ENCODE data around the gene HIPK3.

- TF ChIP-seq CTCF (optimal IDR thresholded peaks at IDR 0.05 in 1 of 3, IDR thresholded peaks at IDR 0.05 in 1 of 3, conservative IDR thresholded peaks at IDR 0.05 in 1 of 3; ENCODE audit: extremely low read depth in 1 of 3, insufficient read depth in 2 of 3, low read length in 3 of 3): no peak
- TF ChIP-seq EZH2 (IDR thresholded peaks at IDR 0.05; ENCODE audit: low read length): no peak
Measured at GRCh38 chr11:33222052-33222750, 35.0 kb upstream of the HIPK3 start.

Measured in keratinocyte (primary cell).